ENCODE measurements around the gene SSNA1.
"Not testable (repeated sequence)": the region's sequence is repeated elsewhere in the genome, so short reads cannot be mapped to it uniquely, and the experiment has no call there.

Gene SSNA1

GRCh38 chr9:137234055-137234697 is 45.7 kb downstream of the SSNA1 start:
- peak in 1 of 5 donors; percentile 2 for DNase-seq

GRCh38 chr9:137234758-137235423 is 46.4 kb downstream of the SSNA1 start:
- DNase-seq = peak in 1 of 5 donors; percentile 2

GRCh38 chr9:137235424-137236237 is 47.2 kb downstream of the SSNA1 start:
- peak in 1 of 5 donors; percentile 8 for DNase-seq

GRCh38 chr9:137236238-137236935 is 47.9 kb downstream of the SSNA1 start:
- peak; percentile 81 to 88 (median 86) for DNase-seq

- no peak for DNase-seq
Measured at GRCh38 chr9:137236936-137237421, 48.5 kb downstream of the SSNA1 start.

GRCh38 chr9:137237759-137238726 is 49.6 kb downstream of the SSNA1 start:
- DNase-seq = peak in 1 of 5 donors; percentile 1

GRCh38 chr9:137239541-137240200 is 51.2 kb downstream of the SSNA1 start:
- DNase-seq = not testable (repeated sequence)

All from T-helper 1 cell (primary cell).